22Rv1 (cell line): ENCODE measurements around the gene CDC42BPG.

Experiments
- ZFX ChIP-seq: fragments of 450-650 bp; IDR thresholded peaks from 2 replicates; pipeline ENCODE4 v1.6.1; 2017; ENCODE audit warnings: antibody characterized with exemption, borderline replicate concordance
- TF ChIP-seq, protein P1 (sequence below): fragments of 450-650 bp; IDR thresholded peaks from 2 replicates; pipeline ENCODE4 v1.5.1; 2017; ENCODE audit warnings: mild to moderate bottlenecking

DNA sequence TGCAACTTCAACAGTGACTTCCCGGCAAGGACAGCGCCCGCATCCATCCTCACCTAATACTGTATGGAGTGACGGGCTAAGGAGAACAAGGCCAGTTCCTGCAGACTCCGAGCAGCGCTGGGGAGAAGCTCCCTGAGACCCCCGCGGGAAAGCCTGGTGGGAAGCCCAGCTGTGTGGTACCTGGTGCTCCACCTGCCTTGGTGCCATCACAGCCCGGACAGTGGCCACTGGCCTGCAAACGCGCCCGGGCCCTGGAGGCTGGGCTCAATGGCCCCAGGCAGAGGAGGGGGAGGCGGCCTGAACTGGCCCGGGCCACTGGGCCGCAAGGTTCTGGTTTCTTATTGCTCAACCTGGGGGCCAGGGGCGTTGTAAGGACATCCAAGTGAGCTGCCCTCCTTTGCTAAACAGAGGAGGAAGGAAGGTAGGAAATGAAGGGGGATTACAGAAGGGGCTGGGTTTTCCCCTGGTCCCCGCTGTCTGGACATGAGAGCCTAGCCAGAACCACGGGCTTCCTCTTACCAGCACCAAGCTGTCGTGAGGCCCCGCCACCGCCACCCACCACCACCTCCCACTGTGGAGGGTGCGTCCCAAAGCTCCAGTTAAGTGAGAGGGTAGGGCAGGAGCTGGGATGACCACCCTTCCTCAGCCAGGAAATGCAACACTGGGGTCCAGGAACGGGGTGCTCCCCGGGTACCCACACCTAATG, 8.5 kb upstream of the CDC42BPG start:
- TF ChIP-seq, protein P1, sequence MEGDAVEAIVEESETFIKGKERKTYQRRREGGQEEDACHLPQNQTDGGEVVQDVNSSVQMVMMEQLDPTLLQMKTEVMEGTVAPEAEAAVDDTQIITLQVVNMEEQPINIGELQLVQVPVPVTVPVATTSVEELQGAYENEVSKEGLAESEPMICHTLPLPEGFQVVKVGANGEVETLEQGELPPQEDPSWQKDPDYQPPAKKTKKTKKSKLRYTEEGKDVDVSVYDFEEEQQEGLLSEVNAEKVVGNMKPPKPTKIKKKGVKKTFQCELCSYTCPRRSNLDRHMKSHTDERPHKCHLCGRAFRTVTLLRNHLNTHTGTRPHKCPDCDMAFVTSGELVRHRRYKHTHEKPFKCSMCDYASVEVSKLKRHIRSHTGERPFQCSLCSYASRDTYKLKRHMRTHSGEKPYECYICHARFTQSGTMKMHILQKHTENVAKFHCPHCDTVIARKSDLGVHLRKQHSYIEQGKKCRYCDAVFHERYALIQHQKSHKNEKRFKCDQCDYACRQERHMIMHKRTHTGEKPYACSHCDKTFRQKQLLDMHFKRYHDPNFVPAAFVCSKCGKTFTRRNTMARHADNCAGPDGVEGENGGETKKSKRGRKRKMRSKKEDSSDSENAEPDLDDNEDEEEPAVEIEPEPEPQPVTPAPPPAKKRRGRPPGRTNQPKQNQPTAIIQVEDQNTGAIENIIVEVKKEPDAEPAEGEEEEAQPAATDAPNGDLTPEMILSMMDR, result no peak
- no peak for TF ChIP-seq ZFX
